Lower leg skin (tissue), 4 donors: ENCODE measurements around the gene SLC7A4. TPM values are rescaled to one million over a fixed set of nuclear protein-coding genes. Genes with fewer than 3 reads are reported as not detected.

ENCODE experiments used
- DNase-seq, 2 donors: peaks; one replicate each; pipeline ENCODE4 v3.0.0-alpha.2; 2019; ENCODE audit warnings: low spot score in 2 of 2
- H3K4me3 ChIP-seq: fragments of 200-600 bp; sonication (generic); 2 replicates; pipeline ENCODE4 v1.5.1; 2017; ENCODE audit warnings: mild to moderate bottlenecking, low read depth; ENCODE audit not compliant: poor library complexity, severe bottlenecking
- POLR2A ChIP-seq, 2 donors: fragments of 450-650 bp; IDR thresholded peaks; one replicate each; pipeline ENCODE4 v1.6.1; 2016 to 2017; ENCODE audit warnings: antibody characterized with exemption in 2 of 2, mild to moderate bottlenecking in 1 of 2, moderate library complexity in 1 of 2
- WGBS, 2 donors: methylation state at CpG; one replicate each; pipeline ENCODE4 v1.1.5; 2018; 5-methylcytosine and 5-hydroxymethylcytosine counted together
- intact Hi-C: fragments of 100-400 bp; cut with DNase I; formaldehyde crosslinking; loops from one replicate; pipeline ENCODE4 v1.15.0; 2023; ENCODE audit warnings: low total_unique reads
- total RNA-seq, 4 donors: library from RNA; depleted of rRNA; stranded (reverse); fragments of >200 nt; gene quantifications; one replicate each; pipeline ENCODE4 v1.1.0, GENCODE V29; 2016
- TF ChIP-seq, protein P1 (sequence below), 3 donors: fragments of 450-650 bp; IDR thresholded peaks; one replicate each; pipeline ENCODE4 v1.5.1; 2016; ENCODE audit warnings: antibody characterized with exemption in 3 of 3, mild to moderate bottlenecking in 3 of 3, moderate library complexity in 2 of 3

SLC7A4 gene, protein sequence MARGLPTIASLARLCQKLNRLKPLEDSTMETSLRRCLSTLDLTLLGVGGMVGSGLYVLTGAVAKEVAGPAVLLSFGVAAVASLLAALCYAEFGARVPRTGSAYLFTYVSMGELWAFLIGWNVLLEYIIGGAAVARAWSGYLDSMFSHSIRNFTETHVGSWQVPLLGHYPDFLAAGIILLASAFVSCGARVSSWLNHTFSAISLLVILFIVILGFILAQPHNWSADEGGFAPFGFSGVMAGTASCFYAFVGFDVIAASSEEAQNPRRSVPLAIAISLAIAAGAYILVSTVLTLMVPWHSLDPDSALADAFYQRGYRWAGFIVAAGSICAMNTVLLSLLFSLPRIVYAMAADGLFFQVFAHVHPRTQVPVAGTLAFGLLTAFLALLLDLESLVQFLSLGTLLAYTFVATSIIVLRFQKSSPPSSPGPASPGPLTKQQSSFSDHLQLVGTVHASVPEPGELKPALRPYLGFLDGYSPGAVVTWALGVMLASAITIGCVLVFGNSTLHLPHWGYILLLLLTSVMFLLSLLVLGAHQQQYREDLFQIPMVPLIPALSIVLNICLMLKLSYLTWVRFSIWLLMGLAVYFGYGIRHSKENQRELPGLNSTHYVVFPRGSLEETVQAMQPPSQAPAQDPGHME
- total RNA-seq = 1 to 10 TPM; 1.5 to 4.5 (median 2.8) TPM

DNA sequence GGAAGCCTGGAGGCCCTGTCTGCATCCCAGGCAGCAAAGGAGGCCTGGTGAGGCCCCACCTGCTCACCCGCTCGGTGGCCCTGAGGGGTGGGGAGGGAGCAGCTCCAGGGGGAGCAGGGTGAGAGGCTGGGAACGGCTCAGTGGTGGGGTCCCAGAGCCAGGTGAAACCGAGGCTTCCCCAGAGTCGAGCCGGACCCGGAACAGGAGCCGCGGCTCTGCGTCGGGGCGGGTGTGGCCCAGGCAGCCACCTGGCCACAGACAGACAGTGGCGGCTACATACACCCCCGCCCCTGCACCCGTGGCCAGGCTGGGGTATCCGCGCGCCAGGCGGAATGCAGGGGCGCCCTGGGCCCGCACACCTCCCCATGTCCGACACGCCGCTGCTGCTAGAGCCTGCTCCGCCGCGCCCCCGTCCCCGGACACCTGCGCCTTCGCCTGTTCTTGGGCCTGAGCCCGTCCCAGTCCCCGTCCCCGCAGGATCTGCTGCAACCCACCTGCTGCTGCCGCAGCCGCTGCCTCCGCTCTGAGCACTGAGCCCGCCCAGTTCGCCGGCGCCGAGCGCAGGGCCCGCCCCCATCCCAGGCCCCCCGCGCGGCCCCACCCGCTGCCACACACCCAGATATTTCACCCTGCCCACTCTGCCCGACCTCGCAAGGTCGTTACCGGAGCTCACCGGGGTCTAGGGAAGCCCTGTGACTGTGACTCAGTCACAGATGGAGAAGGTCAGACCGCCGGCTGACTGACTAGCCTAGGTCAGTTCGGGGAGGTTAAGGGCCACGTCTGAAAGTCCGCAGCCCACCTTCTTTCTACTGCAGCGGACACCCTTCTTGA, at the start of gene SLC7A4:
SLC7A4 (minus strand) TSS at position 525 of the 831 bp plus-strand sequence. CDS start 749 bp downstream, outside the sequence.
- WGBS, 2 donors = 12 to 15% methylated on average over 33 to 37 of the region's 59 CpGs
- DNase-seq = no peak
- intact Hi-C loops = no loop called here
- no peak within 1 kb of the TSS for H3K4me3 ChIP-seq
- TF ChIP-seq, protein P1, sequence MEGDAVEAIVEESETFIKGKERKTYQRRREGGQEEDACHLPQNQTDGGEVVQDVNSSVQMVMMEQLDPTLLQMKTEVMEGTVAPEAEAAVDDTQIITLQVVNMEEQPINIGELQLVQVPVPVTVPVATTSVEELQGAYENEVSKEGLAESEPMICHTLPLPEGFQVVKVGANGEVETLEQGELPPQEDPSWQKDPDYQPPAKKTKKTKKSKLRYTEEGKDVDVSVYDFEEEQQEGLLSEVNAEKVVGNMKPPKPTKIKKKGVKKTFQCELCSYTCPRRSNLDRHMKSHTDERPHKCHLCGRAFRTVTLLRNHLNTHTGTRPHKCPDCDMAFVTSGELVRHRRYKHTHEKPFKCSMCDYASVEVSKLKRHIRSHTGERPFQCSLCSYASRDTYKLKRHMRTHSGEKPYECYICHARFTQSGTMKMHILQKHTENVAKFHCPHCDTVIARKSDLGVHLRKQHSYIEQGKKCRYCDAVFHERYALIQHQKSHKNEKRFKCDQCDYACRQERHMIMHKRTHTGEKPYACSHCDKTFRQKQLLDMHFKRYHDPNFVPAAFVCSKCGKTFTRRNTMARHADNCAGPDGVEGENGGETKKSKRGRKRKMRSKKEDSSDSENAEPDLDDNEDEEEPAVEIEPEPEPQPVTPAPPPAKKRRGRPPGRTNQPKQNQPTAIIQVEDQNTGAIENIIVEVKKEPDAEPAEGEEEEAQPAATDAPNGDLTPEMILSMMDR (IDR thresholded peaks at IDR 0.05) = no peak
- TF ChIP-seq POLR2A (IDR thresholded peaks at IDR 0.05) = no peak

DNA sequence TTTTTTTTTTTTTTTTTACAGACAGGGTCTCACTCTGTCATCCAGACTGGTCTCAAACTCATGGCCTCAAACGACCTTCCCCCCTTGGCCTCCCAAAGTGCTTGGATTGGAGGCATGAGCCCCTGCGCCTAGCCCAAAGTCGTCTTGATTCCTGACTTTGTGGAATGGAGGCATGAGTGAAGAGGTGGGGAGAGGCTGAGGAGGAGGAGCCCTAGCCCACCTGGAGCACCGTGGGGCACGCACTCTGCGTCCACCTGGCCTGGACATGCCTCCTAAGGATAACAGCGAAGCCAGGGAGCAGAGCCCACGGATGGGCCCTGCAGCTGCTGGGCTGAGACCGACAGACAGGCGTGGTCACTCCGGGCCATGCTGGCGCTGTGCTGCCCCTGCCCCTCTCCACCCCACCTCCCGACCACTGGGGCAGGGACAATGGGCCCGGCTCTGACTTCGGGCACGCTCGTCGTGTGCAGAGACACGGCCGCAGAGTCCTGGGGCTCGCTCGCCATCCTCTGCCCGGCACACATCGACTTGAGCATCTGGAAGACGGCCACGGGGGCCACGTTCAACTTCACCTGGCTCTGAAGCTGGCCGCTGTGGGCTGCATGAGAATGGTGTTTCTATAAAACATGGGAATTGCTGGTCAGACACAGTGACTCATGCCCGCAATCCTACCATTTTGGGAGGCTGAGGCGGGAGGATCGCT, 48.2 kb upstream of the SLC7A4 start:
- TF ChIP-seq, protein P1 (IDR thresholded peaks at IDR 0.05) = no peak
- no peak for TF ChIP-seq POLR2A (IDR thresholded peaks at IDR 0.05)
- no peak overlapping the region for H3K4me3 ChIP-seq
- intact Hi-C loops = no loop called here
- DNase-seq = no peak
- WGBS, 2 donors = 86% methylated on average over 25 to 31 of the region's 31 CpGs

DNA sequence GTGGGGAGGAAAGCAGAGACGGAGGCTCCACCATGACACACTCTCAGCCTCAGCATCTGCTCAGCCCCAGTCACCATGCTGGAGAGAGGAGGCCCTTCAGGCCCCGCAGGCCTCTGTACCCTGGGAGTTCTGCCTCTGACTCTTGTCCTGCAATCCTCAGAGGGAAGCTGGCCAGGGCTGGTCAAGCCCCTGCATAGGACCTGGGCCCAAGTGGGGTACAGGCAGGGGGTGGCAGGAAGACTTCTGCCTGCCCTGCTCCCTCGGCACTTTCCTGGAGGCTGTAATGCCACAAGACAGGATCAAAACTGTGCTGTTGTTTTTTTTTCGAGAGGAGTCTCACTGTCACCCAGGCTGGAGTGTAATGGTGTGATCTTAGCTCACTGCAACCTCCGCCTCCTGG, 47.1 kb upstream of the SLC7A4 start:
- no peak overlapping the region for H3K4me3 ChIP-seq
- 80 to 86% methylated on average over 5 of the region's 5 CpGs for WGBS, 2 donors
- intact Hi-C loops = no loop called here
- no peak for DNase-seq
- no peak for TF ChIP-seq POLR2A (IDR thresholded peaks at IDR 0.05)
- TF ChIP-seq, protein P1 (IDR thresholded peaks at IDR 0.05) = no peak

DNA sequence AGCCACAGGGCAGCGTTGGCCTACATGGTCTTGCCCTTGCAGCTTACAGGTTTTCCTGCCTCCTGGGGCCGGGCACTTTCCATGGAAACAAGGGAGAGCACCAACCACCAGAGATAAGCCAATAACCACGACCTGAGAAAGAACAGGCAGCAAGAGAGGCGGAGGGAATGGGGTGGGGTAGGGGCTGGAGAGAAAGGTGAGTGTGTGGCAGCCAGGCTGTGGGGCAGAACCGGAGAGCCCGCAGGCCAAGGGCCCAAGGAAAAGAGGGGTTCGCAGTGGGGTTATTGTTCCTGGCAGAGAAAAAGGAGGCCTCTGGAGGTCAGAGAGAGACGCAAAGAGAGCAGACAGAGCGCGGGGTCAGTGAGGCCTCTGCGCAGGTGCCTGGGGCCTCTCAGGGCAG, 46.6 kb upstream of the SLC7A4 start:
- intact Hi-C loops = no loop called here
- DNase-seq = no peak
- WGBS, 2 donors = 80 to 81% methylated on average over 11 of the region's 11 CpGs
- no peak for TF ChIP-seq POLR2A (IDR thresholded peaks at IDR 0.05)
- TF ChIP-seq, protein P1 (IDR thresholded peaks at IDR 0.05) = no peak
- no peak overlapping the region for H3K4me3 ChIP-seq

DNA sequence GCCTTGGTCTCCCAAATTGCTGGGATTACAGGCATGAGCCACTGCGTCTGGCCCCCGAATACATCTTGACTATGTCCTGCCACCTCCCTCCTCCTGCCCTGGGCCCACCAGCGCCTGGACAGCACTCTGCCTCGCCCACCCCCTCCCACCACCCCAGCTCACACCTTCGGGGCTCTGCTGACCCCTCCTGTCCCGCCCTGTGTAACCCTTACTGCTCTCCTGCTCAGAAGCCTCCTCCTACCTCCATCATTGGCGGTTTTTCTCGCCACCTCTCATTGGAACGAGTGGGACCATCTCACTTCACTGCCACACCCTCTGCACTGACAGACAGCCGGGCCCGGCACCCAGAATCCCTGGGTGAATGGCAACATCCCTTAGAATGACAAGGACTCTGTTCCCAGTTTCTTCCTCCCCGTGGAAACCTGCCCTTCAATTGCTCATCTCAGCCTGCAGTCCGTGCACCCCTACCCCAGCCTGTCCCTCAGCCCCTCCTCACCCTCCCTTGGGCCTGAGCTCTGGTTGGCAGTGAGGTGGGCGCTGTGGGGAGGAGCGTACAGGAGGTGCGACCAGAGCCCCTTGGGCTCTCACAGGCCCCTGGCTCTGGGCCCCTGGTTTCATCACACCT, 45.6 kb upstream of the SLC7A4 start:
- TF ChIP-seq, protein P1 (IDR thresholded peaks at IDR 0.05) = no peak
- TF ChIP-seq POLR2A (IDR thresholded peaks at IDR 0.05) = no peak
- H3K4me3 ChIP-seq = no peak overlapping the region
- 71 to 74% methylated on average over 16 of the region's 16 CpGs for WGBS, 2 donors
- intact Hi-C loops = no loop called here
- no peak for DNase-seq
